WTC11 (cell line): ENCODE results near the gene ULK4. TPM values are rescaled to one million over a fixed set of nuclear protein-coding genes. Genes with fewer than 3 reads are reported as not detected.
"Not testable (repeated sequence)": the region's sequence is repeated elsewhere in the genome, so short reads cannot be mapped to it uniquely, and the experiment has no call there.

Experiments
- ATAC-seq: fragments of 200-7000 bp; cut with Tn5 transposase; 2 replicates; pipeline ENCODE4 v1.10.0; 2021; ENCODE audit warnings: mild to moderate bottlenecking, moderate library complexity
- CTCF ChIA-PET: fragments of 300-600 bp; sonication (Branson Sonifier 250); formaldehyde crosslinking; loops from one replicate; lab custom pipeline; 2021; ENCODE audit warnings: antibody characterized with exemption; lab: Charles Lee
- POLR2A ChIA-PET: fragments of 350-600 bp; sonication (Branson Sonifier 250); formaldehyde crosslinking; loops from one replicate; lab custom pipeline; 2021; ENCODE audit warnings: antibody characterized with exemption; lab: Charles Lee
- DNase-seq: peaks from one replicate; pipeline ENCODE4 v3.0.0; 2021; ENCODE audit warnings: low spot score
- H3K27ac Mint-ChIP-seq: 2 replicates; pipeline ENCODE4 v1.8.0; 2021; ENCODE audit warnings: mixed read lengths
- H3K27me3 Mint-ChIP-seq: 2 replicates; pipeline ENCODE4 v1.8.0; 2021; ENCODE audit warnings: low read depth, mild to moderate bottlenecking, moderate library complexity, mixed read lengths
- H3K36me3 Mint-ChIP-seq: 2 replicates; pipeline ENCODE4 v1.8.0; 2021; ENCODE audit warnings: mixed read lengths
- H3K4me1 Mint-ChIP-seq: 2 replicates; pipeline ENCODE4 v1.8.0; 2022; ENCODE audit warnings: mixed read lengths
- H3K4me3 Mint-ChIP-seq: 2 replicates; pipeline ENCODE4 v1.8.0; 2021; ENCODE audit warnings: mild to moderate bottlenecking, moderate library complexity, mixed read lengths
- H3K9me3 Mint-ChIP-seq: 2 replicates; pipeline ENCODE4 v1.8.0; 2021; ENCODE audit warnings: mixed read lengths
- EMX1 ChIP-seq: fragments of 250-450 bp; sonication (Bioruptor Pico); IDR thresholded peaks from 2 replicates; pipeline ENCODE4 v1.8.0; 2021; ENCODE audit warnings: mild to moderate bottlenecking
- FOXK1 ChIP-seq: sonication (generic); formaldehyde crosslinking; IDR thresholded peaks from 2 replicates; pipeline ENCODE4 v1.8.0; 2022; ENCODE audit warnings: mild to moderate bottlenecking, moderate library complexity, missing genetic modification reagents
- FOXP1 ChIP-seq: sonication (generic); formaldehyde crosslinking; IDR thresholded peaks from 2 replicates; pipeline ENCODE4 v1.8.0; 2022; ENCODE audit warnings: missing genetic modification reagents, mild to moderate bottlenecking, moderate library complexity, borderline replicate concordance
- GRHL2 ChIP-seq: fragments of 250-450 bp; sonication (Bioruptor Pico); IDR thresholded peaks from 2 replicates; pipeline ENCODE4 v1.8.0; 2022; ENCODE audit warnings: mild to moderate bottlenecking, moderate library complexity; ENCODE audit not compliant: insufficient replicate concordance, severe bottlenecking
- HMGA2 ChIP-seq: fragments of 250-450 bp; sonication (Bioruptor Pico); IDR thresholded peaks from 2 replicates; pipeline ENCODE4 v1.4.0; 2021; ENCODE audit warnings: mild to moderate bottlenecking, moderate library complexity
- IRF2 ChIP-seq: sonication (generic); formaldehyde crosslinking; IDR thresholded peaks from 2 replicates; pipeline ENCODE4 v1.8.0; 2022; ENCODE audit warnings: low read depth, missing genetic modification reagents, borderline replicate concordance
- JAZF1 ChIP-seq: fragments of 250-450 bp; sonication (Bioruptor Pico); IDR thresholded peaks from 2 replicates; pipeline ENCODE4 v1.9.0; 2021; ENCODE audit warnings: moderate library complexity, mild to moderate bottlenecking, inconsistent platforms
- JUN ChIP-seq: sonication (generic); formaldehyde crosslinking; IDR thresholded peaks from 2 replicates; pipeline ENCODE4 v1.8.0; 2023; ENCODE audit warnings: mild to moderate bottlenecking, missing genetic modification reagents
- NFE2L1 ChIP-seq: sonication (generic); formaldehyde crosslinking; IDR thresholded peaks from 2 replicates; pipeline ENCODE4 v1.8.1; 2023; ENCODE audit warnings: missing genetic modification reagents
- PRRX2 ChIP-seq: fragments of 250-450 bp; sonication (Bioruptor Pico); IDR thresholded peaks from 2 replicates; pipeline ENCODE4 v1.8.0; 2021; ENCODE audit warnings: mild to moderate bottlenecking
- SP1 ChIP-seq: sonication (generic); formaldehyde crosslinking; conservative IDR thresholded peaks from 2 replicates; pipeline ENCODE4 v1.8.1; 2022; ENCODE audit warnings: missing genetic modification reagents
- ZNF232 ChIP-seq: sonication (generic); formaldehyde crosslinking; IDR thresholded peaks from 2 replicates; pipeline ENCODE4 v1.8.0; 2022; ENCODE audit warnings: mild to moderate bottlenecking, missing genetic modification reagents
- ZNF396 ChIP-seq: fragments of 250-450 bp; sonication (Bioruptor Pico); IDR thresholded peaks from 2 replicates; pipeline ENCODE4 v1.8.0; 2021; ENCODE audit warnings: mild to moderate bottlenecking, moderate library complexity, borderline replicate concordance
- ZNF423 ChIP-seq: fragments of 250-450 bp; sonication (Bioruptor Pico); IDR thresholded peaks from 2 replicates; pipeline ENCODE4 v2.1.2; 2022; ENCODE audit warnings: mild to moderate bottlenecking, moderate library complexity
- total RNA-seq: library from RNA; stranded (reverse); gene quantifications from 3 replicates; pipeline ENCODE4 v1.2.3, GENCODE V29; 2021
- TF ChIP-seq, protein P1 (sequence below): sonication (generic); formaldehyde crosslinking; IDR thresholded peaks from 2 replicates; pipeline ENCODE4 v1.8.0; 2022; ENCODE audit warnings: mild to moderate bottlenecking, missing genetic modification reagents
- TF ChIP-seq, protein P2 (sequence below): sonication (generic); formaldehyde crosslinking; conservative IDR thresholded peaks from 2 replicates; pipeline ENCODE4 v1.8.1; 2023; ENCODE audit warnings: mild to moderate bottlenecking, low read depth, missing genetic modification reagents, moderate library complexity
- TF ChIP-seq, protein P3 (sequence below): sonication (generic); formaldehyde crosslinking; IDR thresholded peaks from 2 replicates; pipeline ENCODE4 v1.8.1; 2023; ENCODE audit warnings: mild to moderate bottlenecking, moderate library complexity, missing genetic modification reagents
- TF ChIP-seq, protein P4 (sequence below): sonication (generic); formaldehyde crosslinking; IDR thresholded peaks from 2 replicates; pipeline ENCODE4 v1.8.0; 2022; ENCODE audit warnings: mild to moderate bottlenecking, missing genetic modification reagents
- TF ChIP-seq, protein P5 (sequence below): sonication (generic); formaldehyde crosslinking; conservative IDR thresholded peaks from 2 replicates; pipeline ENCODE4 v1.8.1; 2022; ENCODE audit warnings: mild to moderate bottlenecking, missing genetic modification reagents
- TF ChIP-seq, protein P6 (sequence below): sonication (generic); formaldehyde crosslinking; IDR thresholded peaks from 2 replicates; pipeline ENCODE4 v1.8.0; 2022; ENCODE audit warnings: mild to moderate bottlenecking, missing genetic modification reagents

ULK4 gene
- total RNA-seq, 1 experiment from 2014 or later, result 9.2 TPM

DNA sequence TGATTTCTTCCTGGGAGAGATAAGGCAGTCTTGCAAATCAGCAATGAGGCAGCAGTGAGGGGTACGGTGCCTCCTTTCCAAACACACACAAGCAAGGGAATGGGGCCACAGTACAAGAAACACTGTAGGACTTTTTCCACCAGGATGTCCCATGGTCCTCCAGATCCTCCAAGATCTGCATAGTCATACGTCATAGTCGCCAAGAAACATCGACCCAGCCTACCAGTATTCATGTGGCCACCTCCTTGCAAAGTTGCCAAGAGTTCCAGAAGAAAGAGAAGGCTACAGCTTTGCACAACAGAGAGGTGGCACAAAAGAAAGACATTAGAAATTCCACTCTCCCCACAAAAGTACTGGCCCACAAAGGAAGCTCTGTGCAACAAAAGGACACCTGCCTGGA is 504.7 kb downstream of the ULK4 start:
- no peaks in the 10 kb centered on the region for H3K27me3 Mint-ChIP-seq
- no peak for ATAC-seq
- TF ChIP-seq FOXP1 (CRISPR knock-in tag) (no peak), IRF2 (CRISPR knock-in tag) (no peak), PRRX2 (CRISPR knock-in tag) (no peak)
- TF ChIP-seq, protein P1, sequence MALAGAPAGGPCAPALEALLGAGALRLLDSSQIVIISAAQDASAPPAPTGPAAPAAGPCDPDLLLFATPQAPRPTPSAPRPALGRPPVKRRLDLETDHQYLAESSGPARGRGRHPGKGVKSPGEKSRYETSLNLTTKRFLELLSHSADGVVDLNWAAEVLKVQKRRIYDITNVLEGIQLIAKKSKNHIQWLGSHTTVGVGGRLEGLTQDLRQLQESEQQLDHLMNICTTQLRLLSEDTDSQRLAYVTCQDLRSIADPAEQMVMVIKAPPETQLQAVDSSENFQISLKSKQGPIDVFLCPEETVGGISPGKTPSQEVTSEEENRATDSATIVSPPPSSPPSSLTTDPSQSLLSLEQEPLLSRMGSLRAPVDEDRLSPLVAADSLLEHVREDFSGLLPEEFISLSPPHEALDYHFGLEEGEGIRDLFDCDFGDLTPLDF, result no peak
- H3K9me3 Mint-ChIP-seq, result peaks cover 12% of the 10 kb centered on the region; the same call in 1 of the 2 replicates
- no peak for DNase-seq
- CTCF ChIA-PET, result no interaction called here
- POLR2A ChIA-PET, result no interaction called here
- no peak overlapping the region for H3K4me3 Mint-ChIP-seq
- no peak overlapping the region for H3K27ac Mint-ChIP-seq
- H3K36me3 Mint-ChIP-seq, result peaks cover 14% of the 10 kb centered on the region
- peaks cover 21% of the 10 kb centered on the region for H3K4me1 Mint-ChIP-seq

DNA sequence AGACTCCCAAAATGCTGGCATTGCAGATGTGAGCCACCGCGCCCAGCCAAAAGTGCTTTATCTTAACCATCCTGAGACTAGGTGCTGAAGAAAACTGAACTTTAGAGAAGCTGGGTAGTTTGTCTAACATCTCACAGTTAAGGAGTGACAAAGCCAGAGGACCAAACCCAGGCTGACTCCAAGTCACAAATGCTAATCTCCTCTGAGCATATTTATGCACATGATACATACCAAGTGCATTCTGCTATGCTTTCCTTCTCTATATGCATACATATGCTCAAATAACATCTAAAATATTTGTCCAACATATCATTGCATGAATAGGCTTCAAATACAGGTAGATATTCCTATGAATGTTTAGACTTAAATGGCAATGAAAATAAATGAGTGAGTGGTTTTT is 505.7 kb downstream of the ULK4 start:
- Mint-ChIP-seq H3K27me3 (no peaks in the 10 kb centered on the region), H3K36me3 (peaks cover 14% of the 10 kb centered on the region), H3K4me1 (peaks cover 23% of the 10 kb centered on the region), H3K4me3 (no peak overlapping the region), H3K27ac (no peak overlapping the region), H3K9me3 (peaks cover 12% of the 10 kb centered on the region; the same call in 1 of the 2 replicates)
- ChIA-PET POLR2A (no interaction called here), CTCF (no interaction called here)
- TF ChIP-seq JUN (CRISPR knock-in tag) (no peak), SP1 (CRISPR knock-in tag) (no peak), PRRX2 (CRISPR knock-in tag) (no peak), EMX1 (CRISPR knock-in tag) (no peak)
- TF ChIP-seq, protein P2, sequence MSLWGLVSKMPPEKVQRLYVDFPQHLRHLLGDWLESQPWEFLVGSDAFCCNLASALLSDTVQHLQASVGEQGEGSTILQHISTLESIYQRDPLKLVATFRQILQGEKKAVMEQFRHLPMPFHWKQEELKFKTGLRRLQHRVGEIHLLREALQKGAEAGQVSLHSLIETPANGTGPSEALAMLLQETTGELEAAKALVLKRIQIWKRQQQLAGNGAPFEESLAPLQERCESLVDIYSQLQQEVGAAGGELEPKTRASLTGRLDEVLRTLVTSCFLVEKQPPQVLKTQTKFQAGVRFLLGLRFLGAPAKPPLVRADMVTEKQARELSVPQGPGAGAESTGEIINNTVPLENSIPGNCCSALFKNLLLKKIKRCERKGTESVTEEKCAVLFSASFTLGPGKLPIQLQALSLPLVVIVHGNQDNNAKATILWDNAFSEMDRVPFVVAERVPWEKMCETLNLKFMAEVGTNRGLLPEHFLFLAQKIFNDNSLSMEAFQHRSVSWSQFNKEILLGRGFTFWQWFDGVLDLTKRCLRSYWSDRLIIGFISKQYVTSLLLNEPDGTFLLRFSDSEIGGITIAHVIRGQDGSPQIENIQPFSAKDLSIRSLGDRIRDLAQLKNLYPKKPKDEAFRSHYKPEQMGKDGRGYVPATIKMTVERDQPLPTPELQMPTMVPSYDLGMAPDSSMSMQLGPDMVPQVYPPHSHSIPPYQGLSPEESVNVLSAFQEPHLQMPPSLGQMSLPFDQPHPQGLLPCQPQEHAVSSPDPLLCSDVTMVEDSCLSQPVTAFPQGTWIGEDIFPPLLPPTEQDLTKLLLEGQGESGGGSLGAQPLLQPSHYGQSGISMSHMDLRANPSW (CRISPR knock-in tag), result no peak
- ATAC-seq (no peak), DNase-seq (no peak)

DNA sequence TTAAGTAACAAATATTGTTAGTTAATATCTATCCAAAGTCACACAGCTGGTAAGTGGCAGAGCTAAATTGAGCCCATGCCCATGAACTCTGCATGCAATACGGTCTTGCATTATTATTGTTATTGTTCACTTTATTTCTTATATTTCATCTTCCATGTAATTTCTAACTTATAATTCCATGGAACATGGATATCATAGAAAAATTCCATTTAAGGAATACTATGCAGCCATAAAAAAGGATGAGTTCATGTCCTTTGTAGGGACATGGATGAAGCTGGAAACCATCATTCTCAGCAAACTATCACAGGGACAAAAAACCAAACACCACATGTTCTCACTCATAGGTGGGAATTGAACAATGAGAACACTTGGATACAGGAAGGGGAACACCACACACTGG is 508.3 kb downstream of the ULK4 start:
- CTCF ChIA-PET, ATAC-seq, H3K27ac Mint-ChIP-seq, DNase-seq, H3K4me3 Mint-ChIP-seq, H3K27me3 Mint-ChIP-seq, H3K9me3 Mint-ChIP-seq, POLR2A ChIA-PET: not testable (repeated sequence)
- Mint-ChIP-seq H3K4me1 (peaks cover 19% of the 10 kb centered on the region), H3K36me3 (peaks cover 14% of the 10 kb centered on the region)

DNA sequence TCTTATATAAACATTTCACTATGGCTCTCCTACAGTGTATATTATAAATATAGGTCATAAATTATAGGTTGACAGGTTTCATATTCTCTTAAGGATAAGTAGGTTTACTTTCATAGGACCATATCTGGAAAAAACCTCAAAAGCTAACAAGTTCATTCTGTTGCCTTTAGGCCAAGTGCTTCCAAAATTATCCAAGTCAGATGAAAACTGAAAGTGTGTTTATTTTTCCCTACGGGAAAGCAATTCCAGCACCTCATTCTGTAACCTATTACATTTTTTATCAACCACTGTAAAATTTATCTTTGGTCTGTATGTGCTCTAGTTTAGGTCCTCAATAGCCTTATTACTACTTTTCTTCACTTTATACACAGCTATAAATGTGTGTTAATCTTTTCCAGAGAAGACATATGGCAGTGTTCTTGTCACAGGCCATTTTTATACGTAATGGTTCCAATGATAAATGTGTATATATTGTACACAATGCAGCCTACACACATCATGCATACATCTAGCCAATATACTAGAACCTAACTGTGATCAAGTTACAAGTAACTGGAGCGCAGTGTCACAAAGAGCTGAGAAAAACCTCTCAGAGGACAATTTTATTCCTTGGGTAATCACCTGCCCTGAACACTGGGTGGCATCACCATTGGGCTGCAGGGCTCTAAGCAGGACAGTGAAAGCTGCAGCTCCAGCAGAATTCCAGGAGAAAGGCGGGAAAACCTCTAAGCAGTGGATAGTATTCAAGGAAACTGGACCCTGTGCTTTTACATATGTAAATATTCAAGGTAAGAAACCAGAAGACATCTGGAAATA is 511.3 kb downstream of the ULK4 start:
- ChIA-PET CTCF (interaction anchor here (0.7 to 1.7 kb wide), 7 partner anchors 12 to 438 kb away, joined by 3 to 9 read pairs (median 3); no protein-coding TSS in a partner anchor), POLR2A (no interaction called here)
- ATAC-seq, result peak; percentile 93
- Mint-ChIP-seq H3K4me1 (peaks cover 11% of the 10 kb centered on the region), H3K9me3 (peaks cover 8% of the 10 kb centered on the region; the same call in 1 of the 2 replicates), H3K27ac (no peak overlapping the region), H3K27me3 (no peaks in the 10 kb centered on the region), H3K36me3 (peaks cover 16% of the 10 kb centered on the region), H3K4me3 (no peak overlapping the region)
- DNase-seq, result peak; percentile 46
- TF ChIP-seq ZNF423 (CRISPR knock-in tag) (no peak), FOXP1 (CRISPR knock-in tag) (no peak), ZNF232 (CRISPR knock-in tag) (no peak), NFE2L1 (CRISPR knock-in tag) (no peak), ZNF396 (CRISPR knock-in tag) (no peak), FOXK1 (CRISPR knock-in tag) (no peak), JAZF1 (CRISPR knock-in tag) (no peak), HMGA2 (CRISPR knock-in tag) (no peak), GRHL2 (CRISPR knock-in tag) (no peak)
- TF ChIP-seq, protein P3, sequence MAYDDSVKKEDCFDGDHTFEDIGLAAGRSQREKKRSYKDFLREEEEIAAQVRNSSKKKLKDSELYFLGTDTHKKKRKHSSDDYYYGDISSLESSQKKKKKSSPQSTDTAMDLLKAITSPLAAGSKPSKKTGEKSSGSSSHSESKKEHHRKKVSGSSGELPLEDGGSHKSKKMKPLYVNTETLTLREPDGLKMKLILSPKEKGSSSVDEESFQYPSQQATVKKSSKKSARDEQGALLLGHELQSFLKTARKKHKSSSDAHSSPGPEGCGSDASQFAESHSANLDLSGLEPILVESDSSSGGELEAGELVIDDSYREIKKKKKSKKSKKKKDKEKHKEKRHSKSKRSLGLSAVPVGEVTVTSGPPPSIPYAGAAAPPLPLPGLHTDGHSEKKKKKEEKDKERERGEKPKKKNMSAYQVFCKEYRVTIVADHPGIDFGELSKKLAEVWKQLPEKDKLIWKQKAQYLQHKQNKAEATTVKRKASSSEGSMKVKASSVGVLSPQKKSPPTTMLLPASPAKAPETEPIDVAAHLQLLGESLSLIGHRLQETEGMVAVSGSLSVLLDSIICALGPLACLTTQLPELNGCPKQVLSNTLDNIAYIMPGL, result no peak
- TF ChIP-seq, protein P4, sequence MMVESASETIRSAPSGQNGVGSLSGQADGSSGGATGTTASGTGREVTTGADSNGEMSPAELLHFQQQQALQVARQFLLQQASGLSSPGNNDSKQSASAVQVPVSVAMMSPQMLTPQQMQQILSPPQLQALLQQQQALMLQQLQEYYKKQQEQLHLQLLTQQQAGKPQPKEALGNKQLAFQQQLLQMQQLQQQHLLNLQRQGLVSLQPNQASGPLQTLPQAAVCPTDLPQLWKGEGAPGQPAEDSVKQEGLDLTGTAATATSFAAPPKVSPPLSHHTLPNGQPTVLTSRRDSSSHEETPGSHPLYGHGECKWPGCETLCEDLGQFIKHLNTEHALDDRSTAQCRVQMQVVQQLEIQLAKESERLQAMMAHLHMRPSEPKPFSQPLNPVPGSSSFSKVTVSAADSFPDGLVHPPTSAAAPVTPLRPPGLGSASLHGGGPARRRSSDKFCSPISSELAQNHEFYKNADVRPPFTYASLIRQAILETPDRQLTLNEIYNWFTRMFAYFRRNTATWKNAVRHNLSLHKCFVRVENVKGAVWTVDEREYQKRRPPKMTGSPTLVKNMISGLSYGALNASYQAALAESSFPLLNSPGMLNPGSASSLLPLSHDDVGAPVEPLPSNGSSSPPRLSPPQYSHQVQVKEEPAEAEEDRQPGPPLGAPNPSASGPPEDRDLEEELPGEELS, result no peak
- TF ChIP-seq, protein P5, sequence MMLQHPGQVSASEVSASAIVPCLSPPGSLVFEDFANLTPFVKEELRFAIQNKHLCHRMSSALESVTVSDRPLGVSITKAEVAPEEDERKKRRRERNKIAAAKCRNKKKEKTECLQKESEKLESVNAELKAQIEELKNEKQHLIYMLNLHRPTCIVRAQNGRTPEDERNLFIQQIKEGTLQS (CRISPR knock-in tag), result no peak
- TF ChIP-seq, protein P6, sequence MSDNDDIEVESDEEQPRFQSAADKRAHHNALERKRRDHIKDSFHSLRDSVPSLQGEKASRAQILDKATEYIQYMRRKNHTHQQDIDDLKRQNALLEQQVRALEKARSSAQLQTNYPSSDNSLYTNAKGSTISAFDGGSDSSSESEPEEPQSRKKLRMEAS (CRISPR knock-in tag), result no peak
